Stromal cell of bone marrow (primary cell): Measurements from ENCODE around the gene KCNB1.

Source experiments
- DNase-seq: peaks from one replicate; pipeline ENCODE4 v3.0.0-alpha.2; 2012; ENCODE audit warnings: low read depth

The KCNB1 gene

GRCh38 chr20:49409302-49409974 lies 73.0 kb downstream of the KCNB1 start:
- DNase-seq: no peak

DNA sequence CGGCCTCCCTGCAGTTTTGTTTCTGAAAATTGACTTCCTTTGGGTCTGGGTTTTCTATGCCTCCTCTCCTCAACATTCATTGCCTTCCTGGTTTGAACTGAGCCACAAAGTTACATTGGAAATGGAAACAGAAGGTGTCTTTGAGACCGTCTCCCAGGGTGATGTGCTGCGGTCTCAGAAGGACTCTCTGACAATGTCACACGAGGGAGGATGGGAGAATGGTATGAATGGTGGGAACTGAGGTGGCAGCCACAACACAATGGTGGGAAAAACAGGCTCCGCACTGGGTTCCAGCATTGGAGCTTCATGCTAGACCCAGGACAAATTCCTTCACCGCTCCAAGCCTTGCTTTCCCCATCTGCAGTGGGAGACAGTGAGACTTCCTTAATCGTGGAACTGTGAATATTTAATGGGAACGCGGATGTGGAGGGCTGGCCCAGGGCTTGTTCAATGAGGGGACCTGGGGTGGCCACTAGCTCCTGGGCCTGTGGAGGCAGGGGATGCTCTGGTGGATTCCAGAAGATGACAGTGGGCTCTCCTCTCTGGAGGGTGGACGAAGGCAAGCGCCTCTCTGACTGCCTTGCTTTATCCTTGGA lies 73.9 kb downstream of the KCNB1 start:
- no peak for DNase-seq

GRCh38 chr20:49406666-49407065 lies 75.8 kb downstream of the KCNB1 start:
- no peak for DNase-seq

GRCh38 chr20:49405696-49406095 lies 76.8 kb downstream of the KCNB1 start:
- DNase-seq: no peak

- no peak for DNase-seq
Measured at GRCh38 chr20:49405062-49405683, 77.3 kb downstream of the KCNB1 start.

DNA sequence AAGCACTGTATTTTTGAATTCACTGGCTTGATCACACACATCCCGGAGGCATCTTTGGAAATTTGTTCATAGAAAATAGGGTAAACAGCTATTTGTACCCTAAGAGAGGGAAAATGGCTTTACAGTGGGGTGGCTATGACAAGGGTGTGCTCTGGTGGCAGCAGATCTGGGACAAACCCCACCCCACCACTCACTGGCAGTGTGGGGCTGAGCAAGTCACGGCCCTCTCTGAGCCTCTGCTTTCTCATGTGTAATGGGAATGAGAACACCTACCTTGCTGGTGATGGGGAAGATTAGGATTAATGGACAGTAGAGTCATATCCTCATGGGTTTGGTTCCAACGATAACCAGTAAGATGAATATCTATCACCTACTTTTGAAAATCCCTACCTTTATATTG lies 78.0 kb downstream of the KCNB1 start:
- DNase-seq: no peak

DNA sequence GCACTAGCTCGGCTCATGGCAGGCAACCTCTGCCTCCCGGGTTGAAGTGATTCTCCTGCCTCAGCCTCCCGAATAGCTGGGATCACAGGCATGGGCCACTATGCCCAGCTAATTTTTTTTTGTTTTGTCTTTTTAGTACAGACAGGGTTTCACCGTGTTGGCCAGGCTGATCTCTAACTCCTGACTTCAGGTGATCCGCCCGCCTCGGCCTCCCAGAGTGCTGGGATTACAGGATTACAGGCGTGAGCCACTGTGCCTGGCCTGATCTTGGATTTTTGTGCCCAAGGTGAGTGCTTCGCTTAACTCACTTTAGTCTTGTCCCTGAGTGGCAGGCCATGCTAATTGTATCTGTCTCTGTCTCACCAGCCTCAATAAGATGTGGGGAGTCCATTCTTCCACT lies 78.6 kb downstream of the KCNB1 start:
- no peak for DNase-seq

- DNase-seq: no peak
Measured at GRCh38 chr20:49403012-49403411, 79.5 kb downstream of the KCNB1 start.

- peak; percentile 14 for DNase-seq
Measured at GRCh38 chr20:49400904-49401303, 81.6 kb downstream of the KCNB1 start.

GRCh38 chr20:49400410-49400809 lies 82.1 kb downstream of the KCNB1 start:
- no peak for DNase-seq

- peak; percentile 34 for DNase-seq
Measured at GRCh38 chr20:49399329-49399728, 83.1 kb downstream of the KCNB1 start.

GRCh38 chr20:49398401-49399144 lies 83.9 kb downstream of the KCNB1 start:
- no peak for DNase-seq

DNA sequence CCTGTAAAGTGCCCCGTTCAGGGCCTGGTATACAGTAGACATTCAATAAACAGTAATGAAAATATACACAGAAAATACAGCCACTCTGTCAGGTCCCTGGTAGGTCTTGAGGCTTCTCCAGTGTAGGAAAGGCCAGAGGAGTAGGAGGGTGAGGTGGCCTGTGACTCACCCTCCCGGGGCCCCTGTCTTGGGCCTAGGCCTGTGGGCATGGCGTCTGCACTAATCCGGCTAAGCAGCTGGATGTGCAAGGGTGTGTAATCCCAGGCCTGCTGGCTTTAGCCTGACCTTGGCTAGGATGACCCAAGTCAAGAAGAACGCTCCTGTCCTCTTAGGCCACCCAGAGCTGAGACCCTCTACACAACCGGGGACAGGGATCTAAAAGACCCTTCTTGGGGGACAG lies 84.9 kb downstream of the KCNB1 start:
- peak; percentile 51 for DNase-seq

- no peak for DNase-seq
Measured at GRCh38 chr20:49396230-49396629, 86.2 kb downstream of the KCNB1 start.

DNA sequence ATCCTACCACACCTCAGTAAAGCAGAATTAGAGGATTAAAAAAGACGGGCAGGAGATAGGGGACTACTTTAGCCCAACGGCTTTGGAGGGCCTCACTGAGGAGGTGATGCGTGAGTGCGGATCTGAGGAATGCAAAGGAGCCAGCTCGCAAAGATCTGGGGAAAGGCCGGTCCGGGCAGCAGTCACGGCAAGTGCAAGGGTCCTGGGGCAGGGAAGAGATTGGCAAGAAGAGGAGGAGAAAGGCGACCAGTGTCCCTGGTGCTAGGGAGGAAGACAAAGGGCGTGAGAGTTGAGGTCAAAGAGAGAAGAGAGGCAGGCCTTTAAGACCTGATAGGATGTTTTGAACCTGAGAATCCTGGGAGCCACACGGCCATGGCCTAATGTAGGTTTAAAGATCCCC lies 86.8 kb downstream of the KCNB1 start:
- DNase-seq: no peak

GRCh38 chr20:49395183-49395582 lies 87.3 kb downstream of the KCNB1 start:
- peak; percentile 18 for DNase-seq

DNA sequence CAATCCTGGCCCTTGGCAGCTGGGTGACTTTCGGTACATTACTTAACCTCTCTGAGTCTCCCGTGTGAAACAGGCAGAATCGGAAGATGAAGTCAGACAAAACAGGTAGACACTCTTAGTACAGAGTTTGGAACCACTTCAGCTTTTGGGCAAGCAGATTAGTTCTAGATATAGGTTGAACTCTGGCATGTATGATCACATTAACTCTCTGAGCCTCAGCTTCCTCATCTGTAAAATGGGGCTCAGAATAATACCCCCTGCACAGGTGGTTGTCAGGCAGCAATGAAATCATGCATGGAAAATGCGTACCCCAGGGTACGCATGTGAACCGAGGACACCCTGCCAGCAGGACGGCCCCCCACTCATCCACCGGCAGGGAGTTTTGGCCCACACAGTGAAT lies 87.7 kb downstream of the KCNB1 start:
- DNase-seq: no peak

DNA sequence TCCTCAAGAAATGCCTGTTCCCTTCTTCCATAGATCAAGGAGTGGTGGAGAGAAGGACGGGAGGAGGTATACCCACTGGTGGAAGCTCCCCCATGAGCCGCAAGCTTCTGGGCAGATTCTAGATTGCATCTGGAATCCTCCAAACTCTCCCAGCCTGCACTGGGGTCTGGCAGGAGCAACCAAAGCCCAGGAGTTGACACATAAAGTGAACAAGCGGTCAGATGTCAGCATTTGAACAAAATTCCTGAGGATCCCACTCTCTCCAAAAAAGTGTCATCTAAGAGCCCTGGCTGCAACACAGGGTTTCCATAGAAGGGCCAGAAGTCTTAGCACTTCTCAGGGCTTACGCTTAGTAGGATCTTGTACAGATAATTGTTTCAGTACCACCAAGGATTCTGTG lies 88.2 kb downstream of the KCNB1 start:
- peak; percentile 50 for DNase-seq

- DNase-seq: no peak
Measured at GRCh38 chr20:49393803-49394202, 88.7 kb downstream of the KCNB1 start.

DNA sequence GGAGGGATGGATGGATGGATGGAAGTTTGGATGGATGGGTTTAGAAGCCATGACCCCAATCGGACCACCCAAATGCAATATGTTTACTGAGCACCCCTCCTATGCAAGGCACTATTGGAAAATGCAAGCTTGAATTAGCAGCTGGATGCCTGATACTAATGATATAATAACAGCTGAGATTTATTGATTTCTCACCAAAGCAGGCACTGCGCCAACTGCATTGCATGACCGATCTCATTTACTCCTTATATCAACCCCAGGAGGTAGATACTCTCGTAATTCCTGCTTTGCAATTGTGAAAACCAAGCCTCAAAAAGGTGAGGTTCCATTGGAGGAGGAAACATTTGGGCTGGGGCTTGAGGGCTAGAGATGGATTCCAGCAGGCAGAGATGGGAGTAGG lies 89.7 kb downstream of the KCNB1 start:
- DNase-seq: no peak

DNA sequence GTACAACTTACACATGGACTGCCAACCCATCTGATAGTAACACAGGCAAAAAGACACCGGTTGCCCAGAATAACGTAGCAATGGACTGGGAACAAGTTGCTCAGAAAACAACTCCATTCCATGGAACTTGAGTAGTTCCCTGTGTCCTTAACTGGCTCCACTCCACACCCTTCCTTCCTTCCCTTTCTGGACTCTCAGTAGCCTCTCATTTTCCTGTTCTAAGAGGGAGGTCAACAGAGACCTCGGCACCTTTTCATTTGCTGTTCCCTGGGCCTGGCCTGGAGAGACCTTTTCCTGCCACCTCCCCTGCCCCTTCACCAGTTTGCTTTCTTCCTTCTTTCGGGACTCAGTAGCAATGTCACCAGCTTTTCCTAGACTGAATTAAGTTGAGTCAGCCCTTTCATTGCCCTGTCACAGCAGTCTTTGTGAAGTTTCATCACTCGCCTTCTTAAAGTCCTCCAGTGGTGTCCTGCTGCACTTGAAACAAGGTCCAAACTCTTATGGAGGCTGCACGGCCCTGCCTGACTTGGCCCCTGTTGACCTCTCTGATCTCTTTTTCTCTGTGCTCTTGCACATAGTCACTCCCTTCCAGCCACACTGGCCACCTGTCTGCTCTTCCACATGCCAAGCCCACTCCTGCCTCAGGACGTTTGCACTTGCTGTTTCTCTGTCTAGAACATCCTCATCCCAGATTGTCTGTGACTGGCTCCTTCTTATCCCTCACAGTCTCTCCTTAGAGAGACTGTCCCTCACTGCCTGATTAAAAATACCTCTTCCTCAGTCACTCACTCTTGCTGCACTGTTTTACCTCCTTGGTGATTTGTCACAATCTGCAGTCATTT lies 90.8 kb downstream of the KCNB1 start:
- DNase-seq: no peak

DNA sequence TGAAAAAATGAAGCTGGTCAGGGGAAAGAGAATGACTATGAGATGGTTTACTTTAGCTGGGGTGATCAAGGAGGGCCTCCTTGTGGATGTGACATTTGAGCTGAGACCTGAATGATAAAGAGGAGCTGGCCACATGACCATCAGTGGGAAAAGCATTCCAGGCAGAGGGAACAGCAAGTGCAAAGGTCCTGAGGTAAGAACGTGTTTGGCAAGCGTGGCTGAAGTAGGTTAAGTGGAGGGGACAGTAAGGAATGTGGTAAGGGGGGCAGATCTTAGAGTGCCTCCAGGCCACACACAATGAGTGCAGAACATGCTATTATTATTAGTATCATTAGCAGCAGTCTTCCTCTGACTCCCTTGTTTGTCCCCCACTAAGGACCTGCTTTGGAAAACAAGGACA lies 92.6 kb downstream of the KCNB1 start:
- DNase-seq: no peak
